ENCODE results near the gene EXOSC6. TPM values are rescaled to one million over a fixed set of nuclear protein-coding genes. Genes with fewer than 3 reads are reported as not detected.
A peak's percentile ranks its signal among the peaks of the same experiment; 100 is the strongest.

Gene EXOSC6
- polyA plus RNA-seq, 1 of the 3 experiments (the other 2 are of a cell fraction), result 10.0 TPM

DNA sequence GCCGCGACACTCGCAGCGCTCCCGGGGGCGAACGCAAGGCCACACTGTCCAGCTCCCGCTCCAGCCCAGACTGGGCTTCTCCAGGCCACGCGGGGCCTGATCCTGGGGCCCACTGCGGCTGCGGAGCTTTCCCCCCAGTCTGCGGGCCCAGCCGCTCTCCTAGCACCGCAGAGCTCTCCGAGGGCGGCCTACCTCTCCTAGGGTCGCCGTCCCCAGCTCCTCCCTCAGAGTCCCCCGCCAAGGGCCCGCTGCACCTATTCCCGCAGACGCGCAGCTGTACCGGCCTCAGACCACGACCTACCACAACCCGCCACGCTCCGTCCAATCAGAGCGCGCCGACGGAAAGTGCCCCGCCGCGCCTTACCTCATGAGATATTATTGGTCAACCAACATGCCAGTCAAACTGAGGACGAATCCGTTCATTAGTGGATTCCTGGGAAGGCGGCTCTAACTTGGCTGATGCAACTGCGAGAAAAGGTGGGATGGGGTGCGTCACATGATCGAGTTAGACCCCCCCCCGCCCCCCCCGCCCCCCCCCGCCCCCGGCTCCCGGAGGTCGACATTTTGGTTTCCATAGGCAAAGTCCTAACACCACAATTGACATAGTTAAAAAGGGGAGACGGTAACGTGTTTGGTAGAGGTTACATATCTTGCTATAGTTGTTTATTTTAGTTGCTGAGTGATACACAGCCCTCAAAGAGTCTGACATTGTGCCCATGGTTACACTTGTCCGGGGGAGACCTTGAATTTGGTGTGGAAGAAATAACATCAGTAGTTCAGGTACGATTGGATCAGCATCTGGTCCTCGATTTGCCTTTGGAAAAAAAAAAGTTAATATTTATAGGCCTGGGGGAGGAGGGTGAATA lies 37.7 kb upstream of the EXOSC6 start, which contains the start of gene AARS1:
Gene AARS1 (minus strand): TSS at position 278 of the 866 bp plus-strand sequence. CDS start 6,743 bp downstream, outside the sequence.
- H3K4me2 ChIP-seq, result peak within 1 kb of the TSS; percentile 96
- H3K4me1 ChIP-seq (ENCODE audit: control insufficient read depth in 1 of 2, insufficient read depth in 2 of 2, low read depth in 1 of 2, low read length in 1 of 2), result peaks cover 2 to 10% of the 10 kb centered on the region in 2 experiments; a peak in 2 of 4 replicates
- H3K4me3 ChIP-seq (ENCODE audit: low read depth in 2 of 2, low read length in 1 of 2), result peak within 1 kb of the TSS; percentile 65 to 76
- peak within 1 kb of the TSS; percentile 92 for H3K9ac ChIP-seq
- H3K9me3 ChIP-seq, result no peaks in the 10 kb centered on the region
- ChIA-PET CTCF (interaction anchor here (1.3 to 2.8 kb wide), 3 partner anchors 22 to 37 kb away, joined by 3 to 10 read pairs (median 6); partner anchors contain the start of gene EXOSC6), POLR2A (interaction anchor here (0.6 to 2.9 kb wide), 8 partner anchors 9 to 262 kb away, joined by 3 to 31 read pairs (median 4); partner anchors contain the start of genes DDX19A and DDX19B)
- WGBS (ENCODE audit: low lambda C conversion rate), result 2% methylated on average over 37 of the region's 53 CpGs
- H3K27me3 ChIP-seq (ENCODE audit: insufficient read depth), result no peaks in the 10 kb centered on the region
- H3K9me2 ChIP-seq, result no peaks in the 10 kb centered on the region
- H3K79me2 ChIP-seq (ENCODE audit: insufficient read depth), result peaks cover 48% of the 10 kb centered on the region
- H4K20me1 ChIP-seq (ENCODE audit: insufficient read depth), result peaks cover 29% of the 10 kb centered on the region
- peaks cover 3 to 13% of the 10 kb centered on the region in 2 experiments for H3K36me3 ChIP-seq (replicated peaks in 1 of 2; ENCODE audit: control insufficient read depth in 1 of 2, insufficient read depth in 2 of 2, low read length in 1 of 2)
- peak within 1 kb of the TSS; percentile 100 for H2AFZ ChIP-seq (ENCODE audit: low read depth)
- H3F3A ChIP-seq (replicated peaks; ENCODE audit: insufficient read depth), result peaks cover 19% of the 10 kb centered on the region
- peak; percentile 97 for DNase-seq
- H3K27ac ChIP-seq (ENCODE audit: low read depth in 2 of 2, low read length in 1 of 2), result peak within 1 kb of the TSS; percentile 85 to 88
- TF ChIP-seq FOXM1 (IDR thresholded peaks at IDR 0.05; ENCODE audit: low read depth), result no peak
- no peak for TF ChIP-seq MEF2A (IDR thresholded peaks at IDR 0.05; ENCODE audit: borderline replicate concordance, low read depth)
- peak; percentile 95 for TF ChIP-seq POLR2AphosphoS5 (IDR thresholded peaks at IDR 0.05; ENCODE audit: low read depth, low read length)
- no peak for TF ChIP-seq SMC3 (IDR thresholded peaks at IDR 0.05; ENCODE audit: low read depth, low read length)
- TF ChIP-seq, protein P1, sequence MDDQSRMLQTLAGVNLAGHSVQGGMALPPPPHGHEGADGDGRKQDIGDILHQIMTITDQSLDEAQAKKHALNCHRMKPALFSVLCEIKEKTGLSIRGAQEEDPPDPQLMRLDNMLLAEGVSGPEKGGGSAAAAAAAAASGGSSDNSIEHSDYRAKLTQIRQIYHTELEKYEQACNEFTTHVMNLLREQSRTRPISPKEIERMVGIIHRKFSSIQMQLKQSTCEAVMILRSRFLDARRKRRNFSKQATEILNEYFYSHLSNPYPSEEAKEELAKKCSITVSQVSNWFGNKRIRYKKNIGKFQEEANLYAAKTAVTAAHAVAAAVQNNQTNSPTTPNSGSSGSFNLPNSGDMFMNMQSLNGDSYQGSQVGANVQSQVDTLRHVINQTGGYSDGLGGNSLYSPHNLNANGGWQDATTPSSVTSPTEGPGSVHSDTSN (IDR thresholded peaks at IDR 0.05), result peak; percentile 100
- peak; percentile 71 for TF ChIP-seq MXI1 (IDR thresholded peaks at IDR 0.05; ENCODE audit: low read depth, low read length)
- TF ChIP-seq FOXJ3 (CRISPR knock-in tag; IDR thresholded peaks at IDR 0.05), result no peak
- TF ChIP-seq, protein P2, sequence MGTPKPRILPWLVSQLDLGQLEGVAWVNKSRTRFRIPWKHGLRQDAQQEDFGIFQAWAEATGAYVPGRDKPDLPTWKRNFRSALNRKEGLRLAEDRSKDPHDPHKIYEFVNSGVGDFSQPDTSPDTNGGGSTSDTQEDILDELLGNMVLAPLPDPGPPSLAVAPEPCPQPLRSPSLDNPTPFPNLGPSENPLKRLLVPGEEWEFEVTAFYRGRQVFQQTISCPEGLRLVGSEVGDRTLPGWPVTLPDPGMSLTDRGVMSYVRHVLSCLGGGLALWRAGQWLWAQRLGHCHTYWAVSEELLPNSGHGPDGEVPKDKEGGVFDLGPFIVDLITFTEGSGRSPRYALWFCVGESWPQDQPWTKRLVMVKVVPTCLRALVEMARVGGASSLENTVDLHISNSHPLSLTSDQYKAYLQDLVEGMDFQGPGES (IDR thresholded peaks at IDR 0.05; ENCODE audit: low read depth, low read length), result peak; percentile 88
- peak; percentile 87 for TF ChIP-seq TAF1 (IDR thresholded peaks at IDR 0.05; ENCODE audit: borderline replicate concordance, low read depth, low read length)
- no peak for TF ChIP-seq ELF1 (IDR thresholded peaks at IDR 0.05)
- TF ChIP-seq RCOR1 (IDR thresholded peaks at IDR 0.05; ENCODE audit: low read length), result no peak
- TF ChIP-seq YY1 (IDR thresholded peaks at IDR 0.05; ENCODE audit: low read depth), result 0 out of 2 replicates have a peak, but pooled peaks have one; percentile 21
- TF ChIP-seq, protein P3, sequence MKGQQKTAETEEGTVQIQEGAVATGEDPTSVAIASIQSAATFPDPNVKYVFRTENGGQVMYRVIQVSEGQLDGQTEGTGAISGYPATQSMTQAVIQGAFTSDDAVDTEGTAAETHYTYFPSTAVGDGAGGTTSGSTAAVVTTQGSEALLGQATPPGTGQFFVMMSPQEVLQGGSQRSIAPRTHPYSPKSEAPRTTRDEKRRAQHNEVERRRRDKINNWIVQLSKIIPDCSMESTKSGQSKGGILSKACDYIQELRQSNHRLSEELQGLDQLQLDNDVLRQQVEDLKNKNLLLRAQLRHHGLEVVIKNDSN (IDR thresholded peaks at IDR 0.05; ENCODE audit: borderline replicate concordance, low read depth), result peak; percentile 82; the same call in 1 of the 2 replicates
- no peak for TF ChIP-seq EP300 (IDR thresholded peaks at IDR 0.05; ENCODE audit: borderline replicate concordance in 1 of 2, low read depth in 1 of 2, low read length in 1 of 2)
- TF ChIP-seq RAD21 (IDR thresholded peaks at IDR 0.05; ENCODE audit: low read length), result no peak
- TF ChIP-seq, protein P4, sequence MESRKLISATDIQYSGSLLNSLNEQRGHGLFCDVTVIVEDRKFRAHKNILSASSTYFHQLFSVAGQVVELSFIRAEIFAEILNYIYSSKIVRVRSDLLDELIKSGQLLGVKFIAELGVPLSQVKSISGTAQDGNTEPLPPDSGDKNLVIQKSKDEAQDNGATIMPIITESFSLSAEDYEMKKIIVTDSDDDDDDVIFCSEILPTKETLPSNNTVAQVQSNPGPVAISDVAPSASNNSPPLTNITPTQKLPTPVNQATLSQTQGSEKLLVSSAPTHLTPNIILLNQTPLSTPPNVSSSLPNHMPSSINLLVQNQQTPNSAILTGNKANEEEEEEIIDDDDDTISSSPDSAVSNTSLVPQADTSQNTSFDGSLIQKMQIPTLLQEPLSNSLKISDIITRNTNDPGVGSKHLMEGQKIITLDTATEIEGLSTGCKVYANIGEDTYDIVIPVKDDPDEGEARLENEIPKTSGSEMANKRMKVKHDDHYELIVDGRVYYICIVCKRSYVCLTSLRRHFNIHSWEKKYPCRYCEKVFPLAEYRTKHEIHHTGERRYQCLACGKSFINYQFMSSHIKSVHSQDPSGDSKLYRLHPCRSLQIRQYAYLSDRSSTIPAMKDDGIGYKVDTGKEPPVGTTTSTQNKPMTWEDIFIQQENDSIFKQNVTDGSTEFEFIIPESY (IDR thresholded peaks at IDR 0.05; ENCODE audit: borderline replicate concordance, low read depth), result no peak
- TF ChIP-seq CHD2 (IDR thresholded peaks at IDR 0.05; ENCODE audit: low read length, partially characterized antibody), result peak; percentile 81
- TF ChIP-seq RFX5 (IDR thresholded peaks at IDR 0.05; ENCODE audit: low read length), result no peak
- TF ChIP-seq TEAD4 (IDR thresholded peaks at IDR 0.05; ENCODE audit: borderline replicate concordance, insufficient read depth), result no peak
- TF ChIP-seq JUND (IDR thresholded peaks at IDR 0.05), result no peak
- TF ChIP-seq, protein P5, sequence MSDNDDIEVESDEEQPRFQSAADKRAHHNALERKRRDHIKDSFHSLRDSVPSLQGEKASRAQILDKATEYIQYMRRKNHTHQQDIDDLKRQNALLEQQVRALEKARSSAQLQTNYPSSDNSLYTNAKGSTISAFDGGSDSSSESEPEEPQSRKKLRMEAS (IDR thresholded peaks at IDR 0.05; ENCODE audit: low read depth), result peak; percentile 81
- no peak; the same call in 1 of the 2 replicates for TF ChIP-seq TCF12 (IDR thresholded peaks at IDR 0.05)
- peak; percentile 34; the same call in 1 of the 2 replicates for TF ChIP-seq NRF1 (IDR thresholded peaks at IDR 0.05; ENCODE audit: low read depth, low read length)
- TF ChIP-seq, protein P6, sequence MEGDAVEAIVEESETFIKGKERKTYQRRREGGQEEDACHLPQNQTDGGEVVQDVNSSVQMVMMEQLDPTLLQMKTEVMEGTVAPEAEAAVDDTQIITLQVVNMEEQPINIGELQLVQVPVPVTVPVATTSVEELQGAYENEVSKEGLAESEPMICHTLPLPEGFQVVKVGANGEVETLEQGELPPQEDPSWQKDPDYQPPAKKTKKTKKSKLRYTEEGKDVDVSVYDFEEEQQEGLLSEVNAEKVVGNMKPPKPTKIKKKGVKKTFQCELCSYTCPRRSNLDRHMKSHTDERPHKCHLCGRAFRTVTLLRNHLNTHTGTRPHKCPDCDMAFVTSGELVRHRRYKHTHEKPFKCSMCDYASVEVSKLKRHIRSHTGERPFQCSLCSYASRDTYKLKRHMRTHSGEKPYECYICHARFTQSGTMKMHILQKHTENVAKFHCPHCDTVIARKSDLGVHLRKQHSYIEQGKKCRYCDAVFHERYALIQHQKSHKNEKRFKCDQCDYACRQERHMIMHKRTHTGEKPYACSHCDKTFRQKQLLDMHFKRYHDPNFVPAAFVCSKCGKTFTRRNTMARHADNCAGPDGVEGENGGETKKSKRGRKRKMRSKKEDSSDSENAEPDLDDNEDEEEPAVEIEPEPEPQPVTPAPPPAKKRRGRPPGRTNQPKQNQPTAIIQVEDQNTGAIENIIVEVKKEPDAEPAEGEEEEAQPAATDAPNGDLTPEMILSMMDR (IDR thresholded peaks at IDR 0.05), result no peak
- no peak for TF ChIP-seq NFIC (IDR thresholded peaks at IDR 0.05; ENCODE audit: borderline replicate concordance)
- TF ChIP-seq SIN3A (IDR thresholded peaks at IDR 0.05; ENCODE audit: borderline replicate concordance, low read depth, low read length), result no peak; the same call in 1 of the 2 replicates
- no peak for TF ChIP-seq RXRA (IDR thresholded peaks at IDR 0.05; ENCODE audit: borderline replicate concordance, low read depth)

All from SK-N-SH (cell line).